Sigmoid colon (tissue), 7 donors: Measurements from ENCODE around the gene OR7C2. TPM values are rescaled to one million over a fixed set of nuclear protein-coding genes. Genes with fewer than 3 reads are reported as not detected.

Source experiments
- DNase-seq: peaks from one replicate; pipeline ENCODE4 v3.0.0-alpha.2; 2019
- H3K27ac ChIP-seq, 4 donors: fragments of 200-600 bp; sonication (generic); one replicate each; pipeline ENCODE4 v1.5.1; 2016 to 2019; ENCODE audit warnings: mild to moderate bottlenecking in 1 of 4
- H3K27me3 ChIP-seq, 3 donors: fragments of 200-600 bp; sonication (generic); one replicate each; pipeline ENCODE4 v1.5.1; 2019; ENCODE audit warnings: mild to moderate bottlenecking in 1 of 3
- H3K36me3 ChIP-seq, 4 donors: fragments of 200-600 bp; sonication (generic); one replicate each; pipeline ENCODE4 v1.5.1; 2016 to 2019
- H3K4me1 ChIP-seq, 4 donors: fragments of 200-600 bp; sonication (generic); one replicate each; pipeline ENCODE4 v1.5.1; 2017 to 2019
- H3K4me3 ChIP-seq, 4 donors: fragments of 200-600 bp; sonication (generic); one replicate each; pipeline ENCODE4 v1.5.1; 2017 to 2019; ENCODE audit warnings: mild to moderate bottlenecking in 2 of 4, moderate library complexity in 1 of 4
- H3K9me3 ChIP-seq, 4 donors: fragments of 200-600 bp in 3 of 4; sonication (generic) in 3 of 4; one replicate each; pipeline versions ENCODE4 v1.5.1 to v1.6.1; 2013 to 2019
- EP300 ChIP-seq, 4 donors: sonication (generic); formaldehyde crosslinking; IDR thresholded peaks; one replicate each; pipeline ENCODE4 v1.6.1; 2017; ENCODE audit warnings: antibody characterized with exemption in 4 of 4
- POLR2A ChIP-seq, 2 donors: fragments of 450-650 bp; IDR thresholded peaks; one replicate each; pipeline ENCODE4 v1.6.1; 2016; ENCODE audit warnings: antibody characterized with exemption in 2 of 2, mild to moderate bottlenecking in 2 of 2, moderate library complexity in 2 of 2
- POLR2AphosphoS5 ChIP-seq, 4 donors: sonication (generic); formaldehyde crosslinking; IDR thresholded peaks; one replicate each; pipeline ENCODE4 v1.6.1; 2017; ENCODE audit warnings: antibody characterized with exemption in 4 of 4
- WGBS, 2 donors: extraction: QIAGEN DNeasy Blood & Tissue Kit; methylation state at CpG; one replicate each; pipeline ENCODE4 v1.1.7; 2013; 5-methylcytosine and 5-hydroxymethylcytosine counted together
- intact Hi-C: fragments of 100-400 bp; cut with DNase I; formaldehyde crosslinking; loops from one replicate; pipeline ENCODE4 v1.15.1; 2023
- polyA plus RNA-seq, 3 donors: library from polyadenylated mRNA; stranded (reverse); fragments of 200-250 nt; gene quantifications; one replicate each; pipeline ENCODE4 v1.2.3, GENCODE V29; 2013
- total RNA-seq, 4 donors: library from RNA; depleted of rRNA; stranded (reverse); fragments of >200 nt; gene quantifications; one replicate each; pipeline ENCODE4 v1.1.0, GENCODE V29; 2016
- TF ChIP-seq, protein P1 (sequence below), 4 experiments: fragments of 450-650 bp in 3 of 4; fragments of 200-600 bp in 1 of 4; IDR thresholded peaks; one replicate each; pipeline ENCODE4 v1.5.1; 2016 to 2019; ENCODE audit warnings: antibody characterized with exemption in 4 of 4, mild to moderate bottlenecking in 3 of 4, moderate library complexity in 2 of 4
- donor health status: healthy with polysubstance abuse.
- donor health status: Bipolar disorder and iron deficiency.
- donor health status: healthy.

OR7C2 gene
- total and polyA plus RNA-seq, 7 donors, result not detected

DNA sequence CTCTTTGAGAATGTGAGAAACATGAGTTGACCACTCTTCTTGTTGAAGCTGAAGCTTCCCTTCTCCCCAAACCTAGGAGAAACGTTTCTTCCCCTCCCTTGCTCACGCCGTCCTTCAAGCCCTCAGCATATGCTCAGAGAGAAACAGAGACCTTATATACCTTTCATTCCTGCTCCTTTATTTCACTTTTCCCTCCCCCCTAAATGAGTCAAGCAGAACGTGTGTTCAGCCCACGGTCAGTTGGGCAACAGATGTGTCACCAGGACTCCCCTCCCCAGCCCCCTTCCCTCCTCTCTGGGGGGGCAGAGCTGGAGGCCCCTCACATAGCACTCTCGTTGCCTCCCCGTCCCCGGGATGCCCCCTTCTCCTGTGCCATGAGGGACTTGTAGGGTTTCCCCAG is 8.6 kb downstream of the OR7C2 start:
- TF ChIP-seq POLR2A (IDR thresholded peaks at IDR 0.05) (no peak), EP300 (IDR thresholded peaks at IDR 0.05) (no peak), POLR2AphosphoS5 (IDR thresholded peaks at IDR 0.05) (no peak)
- TF ChIP-seq, protein P1, sequence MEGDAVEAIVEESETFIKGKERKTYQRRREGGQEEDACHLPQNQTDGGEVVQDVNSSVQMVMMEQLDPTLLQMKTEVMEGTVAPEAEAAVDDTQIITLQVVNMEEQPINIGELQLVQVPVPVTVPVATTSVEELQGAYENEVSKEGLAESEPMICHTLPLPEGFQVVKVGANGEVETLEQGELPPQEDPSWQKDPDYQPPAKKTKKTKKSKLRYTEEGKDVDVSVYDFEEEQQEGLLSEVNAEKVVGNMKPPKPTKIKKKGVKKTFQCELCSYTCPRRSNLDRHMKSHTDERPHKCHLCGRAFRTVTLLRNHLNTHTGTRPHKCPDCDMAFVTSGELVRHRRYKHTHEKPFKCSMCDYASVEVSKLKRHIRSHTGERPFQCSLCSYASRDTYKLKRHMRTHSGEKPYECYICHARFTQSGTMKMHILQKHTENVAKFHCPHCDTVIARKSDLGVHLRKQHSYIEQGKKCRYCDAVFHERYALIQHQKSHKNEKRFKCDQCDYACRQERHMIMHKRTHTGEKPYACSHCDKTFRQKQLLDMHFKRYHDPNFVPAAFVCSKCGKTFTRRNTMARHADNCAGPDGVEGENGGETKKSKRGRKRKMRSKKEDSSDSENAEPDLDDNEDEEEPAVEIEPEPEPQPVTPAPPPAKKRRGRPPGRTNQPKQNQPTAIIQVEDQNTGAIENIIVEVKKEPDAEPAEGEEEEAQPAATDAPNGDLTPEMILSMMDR (IDR thresholded peaks at IDR 0.05), result no peak
- Histone ChIP-seq H3K4me3 (no peak overlapping the region), H3K27me3 (peaks cover 0 to 15% (median 9%) of the 10 kb centered on the region in 3 donors), H3K27ac (no peak overlapping the region), H3K36me3 (no peaks in the 10 kb centered on the region), H3K4me1 (no peaks in the 10 kb centered on the region), H3K9me3 (no peaks in the 10 kb centered on the region)
- intact Hi-C loops, result no loop called here
- no peak for DNase-seq
- WGBS, 2 donors, result 66 to 74% methylated on average over 8 of the region's 8 CpGs

DNA sequence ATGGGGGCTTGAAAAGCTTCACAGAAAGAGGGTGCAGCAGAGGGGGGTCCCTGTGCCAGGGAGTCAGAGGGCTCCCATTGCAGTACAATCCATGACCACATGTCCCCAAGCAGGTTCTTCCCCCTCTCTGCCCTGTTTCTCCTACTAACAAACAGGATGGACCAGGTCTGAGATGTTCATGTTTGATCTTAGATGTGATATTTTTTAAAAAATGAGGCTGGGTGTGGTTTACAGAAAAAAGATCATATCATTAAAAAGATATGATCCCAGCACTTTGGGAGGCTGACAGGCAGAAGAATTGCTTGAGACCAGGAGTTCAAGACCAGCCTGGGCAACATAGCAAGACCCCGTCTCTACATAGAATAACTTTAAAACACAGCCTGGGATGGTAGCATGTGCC is 9.1 kb downstream of the OR7C2 start:
- DNase-seq, result no peak
- Histone ChIP-seq H3K36me3 (no peaks in the 10 kb centered on the region), H3K27me3 (peaks cover 0 to 15% (median 9%) of the 10 kb centered on the region in 3 donors), H3K27ac (no peak overlapping the region), H3K9me3 (no peaks in the 10 kb centered on the region), H3K4me3 (no peak overlapping the region), H3K4me1 (no peaks in the 10 kb centered on the region)
- TF ChIP-seq EP300 (IDR thresholded peaks at IDR 0.05) (no peak), POLR2A (IDR thresholded peaks at IDR 0.05) (no peak), POLR2AphosphoS5 (IDR thresholded peaks at IDR 0.05) (no peak)
- TF ChIP-seq, protein P1 (IDR thresholded peaks at IDR 0.05), result no peak
- intact Hi-C loops, result no loop called here
- 89 to 93% methylated on average over 1 of the region's 1 CpG for WGBS, 2 donors

- Histone ChIP-seq H3K9me3 (peaks cover 0 to 5% (median 1%) of the 10 kb centered on the region in 4 donors), H3K27me3 (peaks cover 0 to 19% (median 9%) of the 10 kb centered on the region in 3 donors), H3K36me3 (no peaks in the 10 kb centered on the region), H3K27ac (no peak overlapping the region), H3K4me1 (no peaks in the 10 kb centered on the region), H3K4me3 (no peak overlapping the region)
- 81 to 87% methylated on average over 11 of the region's 11 CpGs for WGBS, 2 donors
- intact Hi-C loops, result no loop called here
- no peak for DNase-seq
- no peak for TF ChIP-seq POLR2AphosphoS5 (IDR thresholded peaks at IDR 0.05)
- no peak for TF ChIP-seq EP300 (IDR thresholded peaks at IDR 0.05)
- TF ChIP-seq, protein P1 (IDR thresholded peaks at IDR 0.05), result no peak
- TF ChIP-seq POLR2A (IDR thresholded peaks at IDR 0.05), result no peak
Measured at GRCh38 chr19:14952767-14953166, 11.5 kb downstream of the OR7C2 start.

- Histone ChIP-seq H3K9me3 (peaks cover 0 to 10% (median 6%) of the 10 kb centered on the region in 4 donors), H3K27me3 (peaks cover 0 to 19% (median 9%) of the 10 kb centered on the region in 3 donors), H3K4me1 (no peaks in the 10 kb centered on the region), H3K27ac (no peak overlapping the region), H3K4me3 (no peak overlapping the region), H3K36me3 (no peaks in the 10 kb centered on the region)
- 44 to 49% methylated on average over 24 of the region's 24 CpGs for WGBS, 2 donors
- intact Hi-C loops, result no loop called here
- TF ChIP-seq POLR2AphosphoS5 (IDR thresholded peaks at IDR 0.05), result no peak
- DNase-seq, result no peak
Measured at GRCh38 chr19:14954071-14954655, 12.9 kb downstream of the OR7C2 start.

DNA sequence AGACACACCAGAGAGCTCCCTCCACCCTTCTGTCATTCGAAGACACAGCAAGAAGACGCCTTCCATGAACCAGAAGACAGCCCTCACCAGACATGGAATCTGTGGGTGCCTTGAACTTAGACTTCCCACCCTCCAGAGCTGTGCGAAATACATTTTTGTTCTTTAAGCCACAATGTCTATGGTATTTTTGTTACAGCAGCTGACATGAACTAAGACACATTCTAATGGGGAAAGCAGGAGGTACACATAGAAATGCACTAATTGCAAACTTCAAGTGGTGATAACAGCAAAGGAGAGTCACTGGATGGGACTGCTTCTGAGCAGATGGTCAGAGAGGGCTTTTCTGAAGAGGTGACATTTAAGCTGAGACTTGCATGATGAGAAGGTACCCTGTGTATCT is 16.2 kb downstream of the OR7C2 start:
- intact Hi-C loops, result no loop called here
- H3K27ac ChIP-seq, result no peak overlapping the region
- peaks cover 7 to 17% (median 11%) of the 10 kb centered on the region in 4 donors for H3K9me3 ChIP-seq
- TF ChIP-seq POLR2A (IDR thresholded peaks at IDR 0.05), result no peak
- TF ChIP-seq EP300 (IDR thresholded peaks at IDR 0.05), result no peak
- TF ChIP-seq, protein P1 (IDR thresholded peaks at IDR 0.05), result no peak
- no peak for TF ChIP-seq POLR2AphosphoS5 (IDR thresholded peaks at IDR 0.05)
- H3K36me3 ChIP-seq, result no peaks in the 10 kb centered on the region
- 89 to 94% methylated on average over 3 of the region's 3 CpGs for WGBS, 2 donors
- no peak for DNase-seq
- H3K4me3 ChIP-seq, result no peak overlapping the region
- no peaks in the 10 kb centered on the region for H3K4me1 ChIP-seq
- H3K27me3 ChIP-seq, result peaks cover 0 to 19% (median 9%) of the 10 kb centered on the region in 3 donors
